Suprapubic skin (tissue), 4 donors: Measurements from ENCODE around the gene RBMS3. TPM values are rescaled to one million over a fixed set of nuclear protein-coding genes. Genes with fewer than 3 reads are reported as not detected.

Experiments used
- DNase-seq, 2 donors: peaks; one replicate each; pipeline ENCODE4 v3.0.0-alpha.2; 2019; ENCODE audit warnings: low spot score in 2 of 2
- H3K27ac ChIP-seq: fragments of 200-600 bp; sonication (generic); one replicate; pipeline ENCODE4 v1.5.1; 2019
- H3K27me3 ChIP-seq: fragments of 200-600 bp; sonication (generic); one replicate; pipeline ENCODE4 v1.5.1; 2019
- H3K36me3 ChIP-seq: fragments of 200-600 bp; sonication (generic); one replicate; pipeline ENCODE4 v1.5.1; 2019
- H3K4me1 ChIP-seq: fragments of 200-600 bp; sonication (generic); one replicate; pipeline ENCODE4 v1.5.1; 2019
- H3K4me3 ChIP-seq: fragments of 200-600 bp; sonication (generic); one replicate; pipeline ENCODE4 v1.5.1; 2019; ENCODE audit warnings: mild to moderate bottlenecking
- H3K9me3 ChIP-seq: fragments of 200-600 bp; sonication (generic); one replicate; pipeline ENCODE4 v1.5.1; 2019
- EP300 ChIP-seq: sonication (generic); formaldehyde crosslinking; IDR thresholded peaks from one replicate; pipeline ENCODE4 v1.6.1; 2017; ENCODE audit warnings: antibody characterized with exemption
- POLR2A ChIP-seq, 2 donors: fragments of 450-650 bp; IDR thresholded peaks; one replicate each; pipeline ENCODE4 v1.6.1; 2017; ENCODE audit warnings: antibody characterized with exemption in 2 of 2, mild to moderate bottlenecking in 2 of 2, moderate library complexity in 2 of 2
- POLR2AphosphoS5 ChIP-seq, 3 donors: sonication (generic); formaldehyde crosslinking; IDR thresholded peaks; one replicate each; pipeline ENCODE4 v1.6.1; 2017; ENCODE audit warnings: antibody characterized with exemption in 3 of 3
- WGBS: methylation state at CpG from one replicate; pipeline ENCODE4 v1.1.5; 2018; 5-methylcytosine and 5-hydroxymethylcytosine counted together
- total RNA-seq, 4 donors: library from RNA; depleted of rRNA; stranded (reverse); fragments of >200 nt; gene quantifications; one replicate each; pipeline ENCODE4 v1.1.0, GENCODE V29; 2016
- TF ChIP-seq, protein P1 (sequence below), 2 donors: fragments of 200-600 bp in 1 of 2; fragments of 450-650 bp in 1 of 2; sonication (generic) in 1 of 2; IDR thresholded peaks; one replicate each; pipeline ENCODE4 v1.5.1; 2016 to 2019; ENCODE audit warnings: antibody characterized with exemption in 2 of 2, mild to moderate bottlenecking in 1 of 2, moderate library complexity in 1 of 2

RBMS3 gene
- total RNA-seq, 4 donors from 2014 or later = 7.7 to 23.4 (median 11.9) TPM

- 93% methylated on average over 4 of the region's 4 CpGs for WGBS
Measured at GRCh38 chr3:30011237-30011803, 730.4 kb downstream of the RBMS3 start.

GRCh38 chr3:30012941-30013543, 732.2 kb downstream of the RBMS3 start:
- WGBS = 2% methylated on average over 2 of the region's 2 CpGs

More at GRCh38 chr3:30011237-30011803, 730.4 kb downstream of the RBMS3 start:
- no peak overlapping the region for H3K4me3 ChIP-seq
- DNase-seq = no peak
- no peaks in the 10 kb centered on the region for H3K36me3 ChIP-seq
- H3K27me3 ChIP-seq = no peaks in the 10 kb centered on the region
- H3K27ac ChIP-seq = no peak overlapping the region
- H3K4me1 ChIP-seq = no peaks in the 10 kb centered on the region
- TF ChIP-seq, protein P1, sequence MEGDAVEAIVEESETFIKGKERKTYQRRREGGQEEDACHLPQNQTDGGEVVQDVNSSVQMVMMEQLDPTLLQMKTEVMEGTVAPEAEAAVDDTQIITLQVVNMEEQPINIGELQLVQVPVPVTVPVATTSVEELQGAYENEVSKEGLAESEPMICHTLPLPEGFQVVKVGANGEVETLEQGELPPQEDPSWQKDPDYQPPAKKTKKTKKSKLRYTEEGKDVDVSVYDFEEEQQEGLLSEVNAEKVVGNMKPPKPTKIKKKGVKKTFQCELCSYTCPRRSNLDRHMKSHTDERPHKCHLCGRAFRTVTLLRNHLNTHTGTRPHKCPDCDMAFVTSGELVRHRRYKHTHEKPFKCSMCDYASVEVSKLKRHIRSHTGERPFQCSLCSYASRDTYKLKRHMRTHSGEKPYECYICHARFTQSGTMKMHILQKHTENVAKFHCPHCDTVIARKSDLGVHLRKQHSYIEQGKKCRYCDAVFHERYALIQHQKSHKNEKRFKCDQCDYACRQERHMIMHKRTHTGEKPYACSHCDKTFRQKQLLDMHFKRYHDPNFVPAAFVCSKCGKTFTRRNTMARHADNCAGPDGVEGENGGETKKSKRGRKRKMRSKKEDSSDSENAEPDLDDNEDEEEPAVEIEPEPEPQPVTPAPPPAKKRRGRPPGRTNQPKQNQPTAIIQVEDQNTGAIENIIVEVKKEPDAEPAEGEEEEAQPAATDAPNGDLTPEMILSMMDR (IDR thresholded peaks at IDR 0.05) = no peak
- no peak for TF ChIP-seq POLR2AphosphoS5 (IDR thresholded peaks at IDR 0.05)
- TF ChIP-seq EP300 = no peak
- TF ChIP-seq POLR2A (IDR thresholded peaks at IDR 0.05) = no peak
- no peaks in the 10 kb centered on the region for H3K9me3 ChIP-seq

DNA sequence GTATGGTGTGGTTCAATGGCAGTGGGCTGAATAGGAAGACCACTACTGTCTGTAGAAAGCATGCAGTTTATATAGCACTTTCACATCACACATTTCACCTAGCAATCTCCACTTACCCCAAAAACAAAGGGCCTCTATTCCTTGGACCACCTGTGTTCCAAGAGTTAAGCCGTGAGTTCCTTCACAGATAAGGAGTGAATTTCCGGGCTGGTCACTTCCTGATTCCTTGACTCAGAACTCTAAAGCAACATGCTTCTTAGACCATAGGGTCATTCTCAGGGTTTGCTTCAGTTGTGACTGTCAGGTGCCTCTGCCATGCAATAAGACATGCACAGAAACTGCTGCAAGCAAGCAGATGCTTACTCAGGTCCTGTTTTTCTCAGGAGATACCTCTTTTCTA, 737.0 kb downstream of the RBMS3 start:
- Histone ChIP-seq H3K36me3 (no peaks in the 10 kb centered on the region), H3K27me3 (no peaks in the 10 kb centered on the region), H3K4me3 (no peak overlapping the region), H3K27ac (no peak overlapping the region), H3K9me3 (no peaks in the 10 kb centered on the region), H3K4me1 (no peaks in the 10 kb centered on the region)
- WGBS = 82% methylated on average over 2 of the region's 2 CpGs
- no peak for DNase-seq
- TF ChIP-seq POLR2A (IDR thresholded peaks at IDR 0.05) = no peak
- TF ChIP-seq POLR2AphosphoS5 (IDR thresholded peaks at IDR 0.05) = no peak
- TF ChIP-seq EP300 = no peak
- TF ChIP-seq, protein P1 (IDR thresholded peaks at IDR 0.05) = no peak

More at GRCh38 chr3:30012941-30013543, 732.2 kb downstream of the RBMS3 start:
- no peaks in the 10 kb centered on the region for H3K27me3 ChIP-seq
- TF ChIP-seq, protein P1 (IDR thresholded peaks at IDR 0.05) = peak in 1 of 2 donors; percentile 50
- no peak for TF ChIP-seq POLR2AphosphoS5 (IDR thresholded peaks at IDR 0.05)
- DNase-seq = peak in 1 of 2 donors; percentile 84
- no peaks in the 10 kb centered on the region for H3K4me1 ChIP-seq
- H3K9me3 ChIP-seq = no peaks in the 10 kb centered on the region
- H3K27ac ChIP-seq = no peak overlapping the region
- H3K36me3 ChIP-seq = no peaks in the 10 kb centered on the region
- H3K4me3 ChIP-seq = no peak overlapping the region

- DNase-seq = no peak
- Histone ChIP-seq H3K27me3 (no peaks in the 10 kb centered on the region), H3K36me3 (no peaks in the 10 kb centered on the region), H3K4me1 (no peaks in the 10 kb centered on the region), H3K27ac (no peak overlapping the region), H3K4me3 (no peak overlapping the region), H3K9me3 (no peaks in the 10 kb centered on the region)
- TF ChIP-seq, protein P1 (IDR thresholded peaks at IDR 0.05) = no peak
- TF ChIP-seq EP300 = no peak
- no peak for TF ChIP-seq POLR2AphosphoS5 (IDR thresholded peaks at IDR 0.05)
- no peak for TF ChIP-seq POLR2A (IDR thresholded peaks at IDR 0.05)
- WGBS = 80% methylated on average over 1 of the region's 1 CpG
Measured at GRCh38 chr3:30020380-30020779, 739.5 kb downstream of the RBMS3 start.

DNA sequence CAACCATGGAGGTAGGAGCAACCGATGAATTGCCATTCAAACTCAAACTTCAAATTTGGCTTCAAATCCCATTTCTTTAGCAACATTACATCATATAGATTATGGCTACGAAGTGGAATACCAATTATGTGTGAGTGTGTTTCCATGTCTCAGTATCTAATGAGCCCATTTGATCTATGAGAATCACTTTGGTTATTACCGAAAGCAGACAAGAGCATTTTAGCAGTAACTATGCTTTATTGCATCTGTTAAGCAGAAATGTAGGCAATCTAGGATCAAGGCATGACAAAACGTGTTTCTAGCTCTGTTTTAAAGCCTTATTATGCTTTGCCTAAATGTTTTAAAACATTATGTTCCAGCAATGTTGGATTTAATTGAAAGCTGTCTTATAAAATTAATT, 743.6 kb downstream of the RBMS3 start:
- WGBS = 58% methylated on average over 4 of the region's 4 CpGs
- Histone ChIP-seq H3K36me3 (no peaks in the 10 kb centered on the region), H3K4me1 (no peaks in the 10 kb centered on the region), H3K9me3 (no peaks in the 10 kb centered on the region), H3K4me3 (no peak overlapping the region), H3K27ac (no peak overlapping the region), H3K27me3 (no peaks in the 10 kb centered on the region)
- no peak for TF ChIP-seq POLR2AphosphoS5 (IDR thresholded peaks at IDR 0.05)
- TF ChIP-seq EP300 = no peak
- no peak for TF ChIP-seq POLR2A (IDR thresholded peaks at IDR 0.05)
- TF ChIP-seq, protein P1 (IDR thresholded peaks at IDR 0.05) = no peak
- DNase-seq = no peak
